Measurements from ENCODE around the gene PCDHB11. TPM values are rescaled to one million over a fixed set of nuclear protein-coding genes. Genes with fewer than 3 reads are reported as not detected.
A peak's percentile ranks its signal among the peaks of the same experiment; 100 is the strongest.
"Not testable (repeated sequence)": the region's sequence is repeated elsewhere in the genome, so short reads cannot be mapped to it uniquely, and the experiment has no call there.

Gene PCDHB11
- total RNA-seq, 1 donor from 2014 or later, result 2.2 TPM

- DNase-seq (ENCODE audit: extremely low spot score in 2 of 2), result no peak
- Histone ChIP-seq H3K4me1 (no peaks in the 10 kb centered on the region), H3K4me3 (no peak overlapping the region), H3K9me3 (peaks cover 35% of the 10 kb centered on the region), H3K27me3 (no peaks in the 10 kb centered on the region), H3K36me3 (no peaks in the 10 kb centered on the region), H3K27ac (no peak overlapping the region)
- intact Hi-C loops (cut with DNase I), result no loop called here
- no peak for TF ChIP-seq POLR2A (IDR thresholded peaks at IDR 0.05)
- no peak for TF ChIP-seq POLR2AphosphoS5 (IDR thresholded peaks at IDR 0.05; ENCODE audit: insufficient read depth in 1 of 2, low read depth in 1 of 2)
- TF ChIP-seq CTCF (IDR thresholded peaks at IDR 0.05), result no peak
Measured at GRCh38 chr5:141180313-141180712, 19.1 kb upstream of the PCDHB11 start.

GRCh38 chr5:141182248-141182647, 17.2 kb upstream of the PCDHB11 start, which contains the start of gene PCDHB16:
PCDHB16 (plus strand) TSS chr5:141182387; CDS start chr5:141182560, 173 bp downstream.
- TF ChIP-seq POLR2A (IDR thresholded peaks at IDR 0.05), result no peak
- TF ChIP-seq CTCF (IDR thresholded peaks at IDR 0.05), result peak in 1 of 3 experiments; percentile 28
- no peaks in the 10 kb centered on the region for H3K27me3 ChIP-seq
- H3K9me3 ChIP-seq, result peaks cover 32% of the 10 kb centered on the region
- peak within 1 kb of the TSS; percentile 24 for H3K27ac ChIP-seq
- intact Hi-C loops (cut with DNase I), result no loop called here
- DNase-seq (ENCODE audit: extremely low spot score in 2 of 2), result no peak
- H3K4me3 ChIP-seq, result peak within 1 kb of the TSS; percentile 9 to 39
- no peaks in the 10 kb centered on the region for H3K4me1 ChIP-seq
- no peaks in the 10 kb centered on the region for H3K36me3 ChIP-seq

GRCh38 chr5:141184117-141184855, 15.1 kb upstream of the PCDHB11 start:
- H3K4me1 ChIP-seq; DNase-seq (ENCODE audit: extremely low spot score in 2 of 2); H3K4me3 ChIP-seq; H3K27me3 ChIP-seq; H3K36me3 ChIP-seq; H3K27ac ChIP-seq; intact Hi-C loops (cut with DNase I): not testable (repeated sequence)
- H3K9me3 ChIP-seq, result peaks cover 27% of the 10 kb centered on the region

GRCh38 chr5:141186897-141187512, 12.4 kb upstream of the PCDHB11 start, which contains the start of gene PCDHB9:
PCDHB9 (plus strand) TSS chr5:141187161; CDS start chr5:141187319, 158 bp downstream.
- Histone ChIP-seq H3K4me3 (no peak within 1 kb of the TSS), H3K27me3 (no peaks in the 10 kb centered on the region), H3K9me3 (peaks cover 26% of the 10 kb centered on the region), H3K36me3 (no peaks in the 10 kb centered on the region), H3K27ac (no peak within 1 kb of the TSS), H3K4me1 (no peaks in the 10 kb centered on the region)
- TF ChIP-seq POLR2AphosphoS5 (IDR thresholded peaks at IDR 0.05; ENCODE audit: insufficient read depth in 1 of 2, low read depth in 1 of 2) (no peak), POLR2A (IDR thresholded peaks at IDR 0.05) (no peak), CTCF (IDR thresholded peaks at IDR 0.05) (no peak)
- DNase-seq (ENCODE audit: extremely low spot score in 2 of 2), result no peak
- intact Hi-C loops (cut with DNase I), result no loop called here

- peaks cover 28% of the 10 kb centered on the region for H3K9me3 ChIP-seq
- H3K27ac ChIP-seq; H3K4me3 ChIP-seq; H3K4me1 ChIP-seq; DNase-seq (ENCODE audit: extremely low spot score in 2 of 2); intact Hi-C loops (cut with DNase I); H3K36me3 ChIP-seq; H3K27me3 ChIP-seq: not testable (repeated sequence)
Measured at GRCh38 chr5:141188682-141189081, 10.7 kb upstream of the PCDHB11 start.

- intact Hi-C loops (cut with DNase I); DNase-seq (ENCODE audit: extremely low spot score in 2 of 2); H3K36me3 ChIP-seq; H3K27ac ChIP-seq; H3K4me1 ChIP-seq; H3K4me3 ChIP-seq; H3K27me3 ChIP-seq: not testable (repeated sequence)
- peaks cover 27% of the 10 kb centered on the region for H3K9me3 ChIP-seq
Measured at GRCh38 chr5:141189131-141189530, 10.3 kb upstream of the PCDHB11 start.
